Activated effector memory CD4-positive, alpha-beta T cell treated with anti-CD3 and anti-CD28 coated beads, Interleukin-2, amount 50 U/mL, for 16 hours (primary cell): ENCODE results near the gene PKNOX1.
"Not testable (repeated sequence)": the region's sequence is repeated elsewhere in the genome, so short reads cannot be mapped to it uniquely, and the experiment has no call there.

Source experiments
- DNase-seq: peaks from one replicate; pipeline ENCODE4 v3.0.0-alpha.2; 2020

The PKNOX1 gene

GRCh38 chr21:42973991-42974831, at the start of gene PKNOX1:
TSS of gene PKNOX1 (plus strand) at chr21:42974562. CDS start at chr21:43004382, 29,820 bp downstream.
- peak; percentile 100 for DNase-seq

GRCh38 chr21:42925114-42925926, 49.0 kb upstream of the PKNOX1 start, which contains the start of gene ERVH48-1:
TSS of gene ERVH48-1 (minus strand) at chr21:42925630. CDS start at chr21:42919006, 6,624 bp downstream.
- DNase-seq = no peak

- not testable (repeated sequence) for DNase-seq
Observed at GRCh38 chr21:42927474-42928200, 46.7 kb upstream of the PKNOX1 start.

GRCh38 chr21:42929969-42930368, 44.4 kb upstream of the PKNOX1 start:
- DNase-seq = no peak

- DNase-seq = no peak
Observed at GRCh38 chr21:42931560-42932235, 42.7 kb upstream of the PKNOX1 start.

GRCh38 chr21:42932378-42933136, 41.8 kb upstream of the PKNOX1 start:
- DNase-seq = not testable (repeated sequence)

GRCh38 chr21:42933137-42933970, 41.0 kb upstream of the PKNOX1 start:
- not testable (repeated sequence) for DNase-seq

GRCh38 chr21:42933973-42934372, 40.4 kb upstream of the PKNOX1 start:
- not testable (repeated sequence) for DNase-seq

GRCh38 chr21:42936360-42936759, 38.0 kb upstream of the PKNOX1 start:
- not testable (repeated sequence) for DNase-seq

- not testable (repeated sequence) for DNase-seq
Observed at GRCh38 chr21:42937034-42937940, 37.1 kb upstream of the PKNOX1 start.

GRCh38 chr21:42937960-42938605, 36.3 kb upstream of the PKNOX1 start:
- no peak for DNase-seq

GRCh38 chr21:42938606-42938995, 35.8 kb upstream of the PKNOX1 start:
- DNase-seq = peak; percentile 45

GRCh38 chr21:42939582-42940413, 34.6 kb upstream of the PKNOX1 start:
- no peak for DNase-seq

GRCh38 chr21:42941696-42942085, 32.7 kb upstream of the PKNOX1 start:
- no peak for DNase-seq

- no peak for DNase-seq
Observed at GRCh38 chr21:42942244-42942643, 32.1 kb upstream of the PKNOX1 start.

GRCh38 chr21:42949094-42949755, 25.1 kb upstream of the PKNOX1 start:
- not testable (repeated sequence) for DNase-seq

- DNase-seq = not testable (repeated sequence)
Observed at GRCh38 chr21:42951193-42951592, 23.2 kb upstream of the PKNOX1 start.
